ENCODE results near the gene NAV2.

- no peak for TF ChIP-seq CTCF (conservative IDR thresholded peaks at IDR 0.05; ENCODE audit: low read depth in 2 of 2)
- no peak for TF ChIP-seq EZH2phosphoT487 (IDR thresholded peaks at IDR 0.05; ENCODE audit: unreplicated experiment)
- no peak for TF ChIP-seq REST (IDR thresholded peaks at IDR 0.05; ENCODE audit: unreplicated experiment)
- no peak for TF ChIP-seq POLR2AphosphoS5 (IDR thresholded peaks at IDR 0.05; ENCODE audit: low read depth)
- TF ChIP-seq EZH2 (IDR thresholded peaks at IDR 0.05; ENCODE audit: low read depth, unreplicated experiment), result no peak
- TF ChIP-seq ZNF331 (CRISPR knock-in tag; IDR thresholded peaks at IDR 0.05; ENCODE audit: low read depth), result no peak
- no peak for TF ChIP-seq CREB1 (CRISPR knock-in tag; IDR thresholded peaks at IDR 0.05; ENCODE audit: low read depth)
- no peak for TF ChIP-seq ETS1 (IDR thresholded peaks at IDR 0.05)
- TF ChIP-seq ZNF462 (CRISPR knock-in tag; IDR thresholded peaks at IDR 0.05), result no peak
Measured at GRCh38 chr11:20125927-20126326, 413.3 kb downstream of the NAV2 start.

Measured in GM23338 (cell line).